Raji (cell line): ENCODE data around the gene NOSIP.
A peak's percentile ranks its signal among the peaks of the same experiment; 100 is the strongest.

Source experiments
- POLR2A ChIP-seq: IDR thresholded peaks from 2 replicates; pipeline ENCODE4 v1.6.1; 2011; ENCODE audit warnings: low read depth, low read length, control low read depth; ENCODE audit not compliant: insufficient read depth

The NOSIP gene

DNA sequence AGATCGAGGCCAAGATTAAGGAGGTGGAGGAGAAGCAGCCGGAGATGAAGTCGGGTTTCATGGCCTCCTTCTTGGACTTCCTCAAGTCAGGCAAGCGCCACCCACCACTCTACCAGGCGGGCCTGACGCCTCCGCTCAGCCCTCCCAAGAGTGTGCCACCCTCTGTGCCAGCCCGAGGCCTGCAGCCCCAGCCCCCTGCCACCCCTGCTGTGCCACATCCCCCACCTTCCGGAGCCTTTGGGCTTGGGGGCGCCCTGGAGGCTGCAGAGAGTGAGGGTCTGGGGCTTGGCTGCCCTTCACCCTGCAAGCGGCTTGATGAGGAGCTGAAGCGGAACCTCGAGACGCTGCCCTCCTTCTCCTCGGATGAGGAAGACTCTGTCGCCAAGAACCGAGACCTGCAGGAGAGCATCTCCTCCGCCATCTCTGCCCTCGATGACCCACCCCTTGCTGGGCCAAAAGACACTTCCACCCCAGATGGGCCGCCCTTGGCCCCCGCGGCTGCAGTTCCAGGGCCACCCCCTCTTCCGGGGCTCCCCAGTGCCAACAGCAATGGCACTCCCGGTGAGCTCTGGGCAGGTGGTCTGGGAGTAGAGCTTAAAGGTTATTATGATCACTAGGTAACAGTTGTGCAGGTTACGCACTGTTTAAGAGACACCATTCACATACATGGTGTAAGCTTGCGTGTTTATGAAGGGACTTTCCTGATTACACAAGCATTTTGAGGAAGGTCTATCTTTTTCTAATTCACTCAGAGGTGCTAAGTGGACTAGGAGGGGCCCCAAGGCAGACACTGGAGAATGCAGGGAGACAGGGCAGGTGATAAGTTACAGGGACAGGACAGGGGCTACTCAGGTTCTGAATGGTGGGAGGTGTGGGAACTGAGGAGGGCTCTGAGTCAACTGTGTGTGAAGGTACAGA, 19.3 kb upstream of the NOSIP start:
- no peak for TF ChIP-seq POLR2A

DNA sequence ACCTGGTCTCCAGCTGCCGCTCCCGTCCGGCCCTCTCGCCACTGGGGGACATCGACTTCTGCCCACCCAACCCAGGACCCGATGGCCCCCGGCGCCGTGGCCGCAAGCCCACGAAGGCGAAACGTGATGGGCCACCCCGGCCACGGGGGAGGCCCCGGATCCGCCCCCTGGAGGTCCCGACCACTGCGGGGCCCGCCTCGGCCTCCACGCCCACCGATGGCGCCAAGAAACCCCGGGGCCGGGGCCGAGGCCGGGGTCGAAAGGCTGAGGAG, 17.3 kb upstream of the NOSIP start:
- TF ChIP-seq POLR2A, result no peak

DNA sequence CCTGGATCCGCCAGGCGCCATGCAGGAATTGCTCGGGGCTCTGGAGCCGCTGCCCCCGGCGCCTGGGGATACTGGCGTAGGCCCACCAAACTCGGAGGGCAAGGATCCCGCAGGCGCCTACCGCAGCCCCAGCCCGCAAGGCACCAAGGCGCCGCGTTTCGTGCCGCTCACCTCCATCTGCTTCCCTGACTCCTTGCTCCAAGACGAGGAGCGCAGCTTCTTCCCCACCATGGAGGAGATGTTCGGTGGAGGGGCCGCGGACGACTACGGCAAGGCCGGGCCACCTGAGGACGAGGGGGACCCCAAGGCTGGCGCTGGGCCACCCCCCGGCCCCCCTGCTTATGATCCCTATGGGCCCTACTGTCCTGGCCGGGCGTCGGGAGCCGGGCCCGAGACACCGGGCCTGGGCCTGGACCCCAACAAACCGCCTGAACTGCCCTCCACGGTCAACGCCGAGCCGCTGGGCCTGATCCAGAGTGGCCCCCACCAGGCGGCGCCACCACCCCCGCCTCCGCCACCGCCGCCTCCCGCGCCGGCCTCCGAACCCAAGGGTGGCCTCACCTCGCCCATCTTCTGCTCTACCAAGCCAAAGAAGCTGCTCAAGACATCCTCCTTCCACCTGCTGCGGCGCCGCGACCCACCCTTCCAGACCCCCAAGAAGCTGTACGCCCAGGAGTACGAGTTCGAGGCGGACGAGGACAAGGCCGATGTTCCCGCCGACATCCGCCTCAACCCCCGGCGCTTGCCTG, 16.8 kb upstream of the NOSIP start:
- no peak for TF ChIP-seq POLR2A

DNA sequence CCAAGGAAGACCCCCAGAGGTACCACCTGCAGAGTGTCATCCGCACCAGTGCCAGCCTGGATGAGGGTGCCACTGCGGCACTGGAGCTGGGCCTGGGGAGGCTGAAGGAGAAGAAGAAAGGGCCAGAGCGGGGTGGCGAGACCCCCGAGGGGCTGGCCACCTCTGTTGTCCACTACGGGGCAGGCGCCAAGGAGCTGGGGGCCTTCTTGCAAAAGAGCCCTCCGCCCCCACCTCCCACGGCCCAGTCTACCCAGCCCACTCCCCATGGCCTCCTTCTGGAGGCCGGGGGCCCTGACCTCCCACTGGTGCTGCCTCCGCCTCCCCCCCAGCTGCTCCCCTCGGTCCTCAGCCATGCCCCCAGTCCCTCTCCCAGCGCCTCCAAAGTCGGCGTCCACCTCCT, 16.1 kb upstream of the NOSIP start:
- TF ChIP-seq POLR2A, result no peak

DNA sequence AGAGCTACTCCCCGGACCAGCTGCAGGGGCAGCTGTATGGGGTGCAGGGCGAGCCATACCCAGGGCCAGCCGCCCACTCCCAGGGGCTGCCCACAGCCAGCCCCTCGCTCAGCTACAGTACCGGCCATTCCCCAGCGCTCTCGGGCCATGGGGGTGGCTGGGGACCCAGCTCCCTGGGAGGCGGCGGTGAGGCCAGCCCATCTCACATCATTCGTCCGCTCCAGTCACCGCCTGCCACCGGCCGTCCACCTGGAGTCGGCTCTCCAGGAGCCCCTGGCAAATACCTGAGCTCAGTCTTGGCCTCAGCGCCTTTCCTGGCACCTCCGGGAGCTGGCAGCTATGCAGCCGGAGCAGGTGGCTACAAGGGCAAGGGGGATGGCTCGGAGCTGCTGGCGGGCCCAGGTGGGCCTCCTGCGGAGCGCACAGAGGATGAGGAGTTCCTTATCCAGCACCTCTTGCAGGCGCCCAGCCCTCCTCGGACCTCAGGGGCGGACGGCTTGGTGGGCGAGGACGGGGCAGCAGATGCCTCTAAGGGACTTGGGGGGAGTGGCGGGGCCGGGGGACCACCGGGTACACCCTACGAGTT, 15.6 kb upstream of the NOSIP start:
- TF ChIP-seq POLR2A, result no peak

DNA sequence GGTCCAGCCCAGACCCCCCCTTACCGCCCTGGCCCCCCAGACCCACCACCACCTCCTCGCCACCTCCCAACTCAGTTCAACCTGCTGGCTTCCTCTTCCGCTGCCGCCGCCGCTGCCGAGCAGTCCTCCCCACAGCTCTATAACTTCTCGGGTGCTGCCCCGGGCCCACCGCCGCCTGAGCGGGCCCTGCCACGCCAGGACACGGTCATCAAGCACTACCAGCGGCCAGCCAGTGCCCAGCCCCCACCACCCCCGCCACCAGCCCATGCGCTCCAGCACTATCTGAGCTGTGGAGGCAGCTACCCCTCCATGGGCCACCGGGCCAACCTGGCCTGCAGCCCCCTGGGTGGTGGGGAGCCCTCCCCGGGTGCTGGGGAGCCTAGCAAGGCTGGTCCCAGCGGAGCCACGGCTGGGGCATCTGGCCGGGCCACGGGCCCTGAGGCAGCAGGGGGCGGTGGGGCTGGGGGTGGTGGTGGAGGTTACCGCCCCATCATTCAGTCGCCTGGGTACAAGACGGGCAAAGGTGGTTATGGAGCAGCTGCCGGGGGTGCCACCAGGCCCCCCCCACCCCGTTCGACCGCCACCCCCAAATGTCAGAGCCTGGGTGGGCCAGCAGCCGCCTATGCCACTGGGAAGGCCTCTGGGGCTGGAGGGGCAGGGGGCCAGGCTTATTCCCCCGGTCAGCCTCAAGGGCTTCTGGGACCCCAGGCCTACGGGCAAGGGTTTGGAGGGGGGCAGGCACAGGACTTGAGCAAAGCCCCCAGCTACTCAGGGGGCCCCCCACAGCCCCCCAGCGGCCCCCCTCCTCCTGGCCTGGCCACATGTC, 14.8 kb upstream of the NOSIP start:
- no peak for TF ChIP-seq POLR2A

DNA sequence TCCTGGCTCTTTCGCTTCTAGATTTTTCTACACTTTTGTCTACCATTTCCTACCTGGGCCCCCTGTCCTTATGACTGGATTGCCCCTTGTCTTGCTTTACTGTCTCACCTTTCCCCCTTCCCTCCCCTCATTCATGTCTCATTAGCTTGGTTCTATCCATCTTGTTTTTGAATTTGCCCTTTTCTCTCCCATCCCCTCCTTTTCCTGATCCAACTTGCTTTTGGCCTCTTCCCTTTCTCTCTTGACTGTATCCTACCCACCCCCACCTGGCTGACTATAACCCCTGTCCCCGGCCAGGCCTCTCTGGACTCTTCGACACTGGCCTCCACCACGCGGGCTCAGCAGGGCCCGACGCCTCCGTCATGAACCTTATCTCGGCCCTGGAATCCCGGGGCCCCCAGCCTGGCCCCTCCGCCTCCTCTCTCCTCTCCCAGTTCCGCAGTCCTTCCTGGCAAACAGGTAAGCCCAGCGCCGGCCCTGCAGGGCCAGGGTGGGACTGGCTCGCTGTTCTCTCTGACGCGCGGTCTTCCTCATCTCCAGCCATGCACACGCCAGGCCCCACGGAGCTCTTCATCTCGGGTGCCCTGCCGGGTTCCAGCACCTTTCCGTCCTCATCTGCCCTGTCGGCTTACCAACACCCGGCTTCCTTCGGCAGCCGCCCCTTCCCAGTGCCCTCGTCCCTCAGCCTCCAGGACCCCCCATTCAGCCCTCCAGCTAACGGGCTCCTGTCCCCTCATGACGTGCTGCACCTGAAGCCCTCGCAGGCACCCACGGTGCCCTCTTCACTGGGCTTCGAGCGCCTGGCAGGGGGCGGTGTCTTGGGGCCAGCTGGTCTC, 14.0 kb upstream of the NOSIP start:
- no peak for TF ChIP-seq POLR2A

DNA sequence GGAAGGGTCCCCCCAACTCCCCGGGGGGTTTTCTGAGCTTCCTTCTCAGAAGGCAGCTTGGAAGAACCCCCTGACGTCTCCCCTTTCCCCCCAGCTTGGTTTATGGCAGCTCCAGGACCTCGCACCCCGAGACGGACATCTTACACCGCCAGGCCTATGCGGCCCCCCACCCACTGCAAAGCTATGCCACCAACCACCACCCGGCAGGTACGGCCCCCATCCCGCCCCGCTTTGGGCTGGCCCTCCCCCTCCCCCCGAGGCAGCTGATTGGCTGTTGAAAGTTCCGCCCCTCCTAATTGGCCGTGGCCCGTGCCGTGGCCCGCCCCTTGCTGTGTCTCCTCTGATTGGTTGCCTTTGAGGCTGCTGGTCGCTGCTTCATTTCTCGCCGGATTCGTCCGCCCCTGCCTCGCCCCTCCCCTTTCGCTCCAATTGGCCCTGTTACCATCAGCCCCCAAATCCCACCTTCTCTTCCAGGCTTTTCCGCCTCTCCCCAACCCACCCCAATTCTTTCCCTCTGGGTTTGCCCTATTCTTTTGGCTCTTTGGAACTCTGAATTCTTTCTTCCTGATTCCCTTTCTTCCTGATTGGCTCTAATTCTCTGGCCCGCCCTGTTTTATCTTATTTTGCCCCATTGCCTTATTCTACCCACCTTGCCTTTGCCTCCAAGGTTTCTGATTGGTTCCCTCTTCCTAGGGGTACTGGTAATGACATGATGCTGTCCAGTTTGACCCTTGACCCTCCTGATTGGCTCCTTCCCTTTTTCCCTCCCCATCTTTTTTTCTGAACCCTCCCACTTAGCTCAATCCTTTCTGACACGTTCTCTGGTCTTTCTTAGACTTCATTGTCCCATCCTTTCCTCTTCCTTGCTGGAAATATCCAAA, 13.1 kb upstream of the NOSIP start:
- no peak; the same call in 1 of the 2 replicates for TF ChIP-seq POLR2A

DNA sequence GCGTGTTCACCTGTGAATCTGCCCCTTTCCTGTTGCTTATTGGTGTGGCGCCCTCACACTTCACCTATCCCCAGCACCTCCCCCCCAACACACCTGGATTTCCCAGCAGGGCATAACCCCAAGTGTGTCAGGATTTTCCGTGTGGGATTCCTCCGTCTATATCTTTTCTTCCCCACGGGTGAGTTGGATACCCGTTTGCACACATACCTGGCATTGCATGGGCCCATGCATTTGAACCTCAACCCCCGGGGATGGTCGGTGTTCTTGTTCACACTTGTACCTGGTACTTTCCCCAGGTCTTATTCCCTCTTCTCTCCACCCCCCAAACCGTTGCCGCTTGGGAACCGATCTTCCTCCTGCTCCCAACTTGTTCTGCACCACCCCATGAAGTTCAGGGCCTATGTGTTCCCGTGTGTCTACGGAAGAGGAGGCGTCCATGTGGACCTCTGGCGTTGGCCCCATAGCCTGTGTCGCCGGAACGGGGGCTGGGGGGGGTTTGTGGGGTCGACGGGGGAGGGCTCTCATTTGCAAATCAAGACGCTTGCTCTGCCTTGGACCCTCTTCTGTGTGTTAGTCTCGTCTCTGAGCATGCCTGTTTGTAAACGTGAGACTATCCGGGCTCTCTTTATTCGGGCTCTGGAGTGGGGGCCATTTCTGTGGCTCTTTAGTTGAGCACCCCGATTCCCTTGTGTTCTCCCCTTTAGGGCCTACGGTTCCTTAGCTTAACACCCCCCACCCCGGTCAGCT, 12.3 kb upstream of the NOSIP start:
- 0 out of 2 replicates have a peak, but pooled peaks have one; percentile 28 for TF ChIP-seq POLR2A

DNA sequence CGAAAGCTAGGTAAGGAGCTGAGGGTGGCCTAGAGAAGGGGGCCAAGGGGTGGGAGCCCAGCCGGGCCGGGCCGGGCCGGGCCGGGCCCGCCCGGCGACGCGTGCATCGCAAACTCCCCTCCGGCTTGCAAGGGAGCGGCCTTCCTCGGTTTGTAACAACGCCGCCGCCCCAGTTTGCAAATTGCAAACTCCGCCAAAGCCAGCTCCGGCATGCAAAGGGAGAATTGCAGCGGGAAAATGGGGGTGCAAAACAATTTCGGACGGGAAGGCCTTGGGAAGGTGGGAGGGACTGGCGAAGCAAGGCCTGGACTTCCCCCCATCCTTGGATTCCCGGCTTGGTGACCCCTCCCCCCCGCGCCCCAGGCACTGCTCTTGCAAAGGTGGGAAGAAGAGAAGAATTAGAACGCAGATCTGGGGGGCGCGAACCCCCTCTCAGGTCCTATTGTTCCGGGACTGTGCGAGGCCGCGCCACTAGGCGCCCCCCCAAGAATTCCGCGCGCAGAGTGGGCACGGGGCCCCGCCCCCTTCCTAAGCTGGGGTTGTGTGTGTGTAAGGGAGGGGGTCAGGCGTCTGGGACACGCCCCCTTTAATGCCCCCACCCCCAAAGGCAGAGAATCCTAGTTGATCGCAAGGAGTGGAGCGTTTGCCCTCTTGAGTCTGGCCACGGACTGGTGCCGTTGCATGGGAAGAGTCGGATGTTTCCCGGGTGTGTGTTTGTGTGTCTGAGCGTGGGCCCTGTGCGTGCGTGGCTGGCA, 11.6 kb upstream of the NOSIP start:
- no peak; the same call in 1 of the 2 replicates for TF ChIP-seq POLR2A

DNA sequence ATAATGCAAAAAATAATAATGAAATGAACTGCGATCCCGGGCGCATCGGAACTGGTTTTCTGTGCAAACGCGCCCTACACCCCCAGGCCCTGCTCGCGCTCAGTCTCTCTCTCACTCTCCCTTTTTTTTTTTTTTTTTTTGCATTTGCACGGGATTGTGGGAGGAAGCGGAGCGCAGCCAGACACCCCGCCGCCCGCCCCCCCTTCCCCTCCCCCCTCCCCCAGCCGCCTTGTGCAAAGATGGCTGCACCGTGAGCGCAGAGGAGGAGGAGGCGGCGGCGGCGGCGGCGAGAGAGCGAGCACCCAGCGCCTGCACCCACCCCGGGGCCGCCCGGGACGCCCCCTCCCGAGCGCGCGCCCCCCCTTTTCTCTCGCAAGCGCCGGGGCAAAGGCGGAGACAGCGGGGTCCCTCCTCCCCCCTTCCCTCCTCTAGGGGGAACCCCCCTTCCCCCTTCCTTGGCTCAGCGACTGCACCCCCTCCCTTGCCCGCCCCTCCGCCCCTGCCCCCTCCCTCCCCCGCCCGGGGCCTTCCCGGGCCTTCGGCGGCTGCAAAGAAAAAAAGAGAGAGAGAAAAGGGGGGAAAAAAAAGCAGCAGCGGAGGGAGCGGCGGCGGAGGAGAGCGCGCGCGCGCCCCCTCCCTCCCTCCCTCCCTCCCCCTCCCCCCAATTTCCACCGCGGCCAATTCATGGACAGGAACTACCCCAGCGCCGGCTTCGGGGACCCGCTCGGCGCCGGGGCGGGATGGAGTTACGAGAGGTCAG, 10.8 kb upstream of the NOSIP start, which contains the start of gene PRR12:
TSS of gene PRR12 (plus strand) at position 212 of the 760 bp plus-strand sequence. CDS start at position 685, 473 bp downstream.
- TF ChIP-seq POLR2A, result peak; percentile 25
